ENCODE results near the gene AHNAK.

DNA sequence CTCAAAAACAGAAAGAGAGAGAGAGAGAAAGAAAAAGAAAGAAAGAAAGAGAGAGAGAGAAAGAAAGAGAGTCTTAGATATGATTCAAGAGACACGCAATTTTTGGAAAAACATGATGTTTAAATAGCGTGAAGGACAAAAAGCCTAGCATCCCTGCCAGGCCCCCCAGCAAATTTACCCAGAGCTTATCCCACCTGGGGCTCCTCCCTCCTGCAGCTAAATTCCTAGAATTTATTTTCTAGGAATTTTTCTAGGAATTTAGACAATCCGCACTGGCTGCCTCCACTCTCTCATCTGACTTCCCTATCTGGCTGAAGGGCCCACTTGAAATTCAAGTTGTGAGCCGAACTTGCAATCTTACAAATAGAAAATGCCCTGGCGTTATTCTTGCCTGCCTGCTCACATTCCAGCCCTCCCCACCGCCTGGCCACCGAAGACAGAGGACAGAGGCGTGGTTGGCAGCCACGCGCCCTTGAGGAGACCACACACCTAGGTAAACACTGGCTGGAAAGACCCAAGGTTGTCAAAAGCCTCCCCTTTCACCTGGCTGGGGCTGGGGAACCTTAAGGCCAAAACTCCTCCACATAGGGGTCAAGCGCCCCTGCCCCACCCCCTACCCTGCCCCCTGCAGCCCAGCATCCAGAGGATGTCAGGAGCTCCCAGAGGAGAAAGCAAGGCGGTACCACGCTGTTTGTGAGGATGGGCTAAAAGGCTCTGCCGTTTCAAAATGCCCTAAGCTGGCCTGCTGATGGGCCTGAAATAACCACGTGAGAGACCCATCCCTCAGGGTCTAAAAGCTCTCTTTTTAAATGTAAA is 42.2 kb downstream of the AHNAK start:
- TF ChIP-seq, protein P1, sequence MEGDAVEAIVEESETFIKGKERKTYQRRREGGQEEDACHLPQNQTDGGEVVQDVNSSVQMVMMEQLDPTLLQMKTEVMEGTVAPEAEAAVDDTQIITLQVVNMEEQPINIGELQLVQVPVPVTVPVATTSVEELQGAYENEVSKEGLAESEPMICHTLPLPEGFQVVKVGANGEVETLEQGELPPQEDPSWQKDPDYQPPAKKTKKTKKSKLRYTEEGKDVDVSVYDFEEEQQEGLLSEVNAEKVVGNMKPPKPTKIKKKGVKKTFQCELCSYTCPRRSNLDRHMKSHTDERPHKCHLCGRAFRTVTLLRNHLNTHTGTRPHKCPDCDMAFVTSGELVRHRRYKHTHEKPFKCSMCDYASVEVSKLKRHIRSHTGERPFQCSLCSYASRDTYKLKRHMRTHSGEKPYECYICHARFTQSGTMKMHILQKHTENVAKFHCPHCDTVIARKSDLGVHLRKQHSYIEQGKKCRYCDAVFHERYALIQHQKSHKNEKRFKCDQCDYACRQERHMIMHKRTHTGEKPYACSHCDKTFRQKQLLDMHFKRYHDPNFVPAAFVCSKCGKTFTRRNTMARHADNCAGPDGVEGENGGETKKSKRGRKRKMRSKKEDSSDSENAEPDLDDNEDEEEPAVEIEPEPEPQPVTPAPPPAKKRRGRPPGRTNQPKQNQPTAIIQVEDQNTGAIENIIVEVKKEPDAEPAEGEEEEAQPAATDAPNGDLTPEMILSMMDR (IDR thresholded peaks at IDR 0.05), result no peak
- no peak for TF ChIP-seq POLR2A (IDR thresholded peaks at IDR 0.05)

Measured in thyroid gland (tissue), 4 donors.